ENCODE data around the gene C1orf35. TPM values are rescaled to one million over a fixed set of nuclear protein-coding genes. Genes with fewer than 3 reads are reported as not detected.
A peak's percentile ranks its signal among the peaks of the same experiment; 100 is the strongest.

C1orf35 gene
- total and polyA plus RNA-seq, 9 of the 15 experiments (the other 6 are each of a cell fraction or from before 2014, with no cell fraction given): 3.2 to 48.7 (median 12.5) TPM

- TF ChIP-seq SAP30 (IDR thresholded peaks at IDR 0.05; ENCODE audit: borderline replicate concordance, insufficient read depth, low read depth, low read length, poor library complexity, severe bottlenecking) (peak; percentile 39), ZBTB33 (CRISPR knock-in tag; IDR thresholded peaks at IDR 0.05) (0 out of 2 replicates have a peak, but pooled peaks have one; percentile 16), ZBTB7A (IDR thresholded peaks at IDR 0.05; ENCODE audit: borderline replicate concordance, control insufficient read depth, low read depth, low read length) (0 out of 2 replicates have a peak, but pooled peaks have one; percentile 28), DPF2 (IDR thresholded peaks at IDR 0.05) (peak; percentile 62), ZNF696 (CRISPR knock-in tag; conservative IDR thresholded peaks at IDR 0.05) (no peak), CCNT2 (IDR thresholded peaks at IDR 0.05; ENCODE audit: borderline replicate concordance, extremely low read depth, insufficient read length, low read depth, low read length) (no peak), MEF2A (IDR thresholded peaks at IDR 0.05; ENCODE audit: control insufficient read depth, low read depth, low read length) (no peak), ARID3A (IDR thresholded peaks at IDR 0.05; ENCODE audit: borderline replicate concordance, low read depth, low read length) (no peak), MECOM (CRISPR knock-in tag; IDR thresholded peaks at IDR 0.05) (peak; percentile 88), ZBTB11 (CRISPR knock-in tag; IDR thresholded peaks at IDR 0.05) (no peak), MTF1 (CRISPR knock-in tag; IDR thresholded peaks at IDR 0.05; ENCODE audit: borderline replicate concordance) (no peak), TCF7 (IDR thresholded peaks at IDR 0.05; ENCODE audit: borderline replicate concordance) (0 out of 2 replicates have a peak, but pooled peaks have one; percentile 48), RB1 (IDR thresholded peaks at IDR 0.05; ENCODE audit: low read depth) (peak; percentile 15; the same call in 1 of the 2 replicates), CBFA2T3 (IDR thresholded peaks at IDR 0.05) (peak; percentile 90), ZEB2 (IDR thresholded peaks at IDR 0.05) (peak; percentile 64), ZBTB2 (IDR thresholded peaks at IDR 0.05) (no peak)
These were observed 17.7 kb downstream of the C1orf35 start (continued) for GRCh38 chr1:228085287-228085951.
